Calu3 (cell line): ENCODE results near the gene SERPINA5. TPM values are rescaled to one million over a fixed set of nuclear protein-coding genes. Genes with fewer than 3 reads are reported as not detected.

Experiments
- BruUV-seq: library from RNA; stranded (reverse); fragments of 400-500 nt; replicated peaks from 2 replicates; lab custom pipeline; 2021; lab: Mats Ljungman, UMichigan
- CTCF ChIA-PET: fragments of 300-600 bp; sonication (Branson Sonifier 250); formaldehyde crosslinking; loops from one replicate; lab custom pipeline; 2022; ENCODE audit warnings: antibody characterized with exemption; lab: Charles Lee
- DNase-seq: peaks from one replicate; pipeline ENCODE4 v3.0.0; 2022
- H3K27ac Mint-ChIP-seq: one replicate; pipeline ENCODE4 v1.8.0; 2022; ENCODE audit warnings: mixed read lengths; ENCODE audit not compliant: unreplicated experiment
- H3K27me3 Mint-ChIP-seq: one replicate; pipeline ENCODE4 v1.8.0; 2022; ENCODE audit warnings: mixed read lengths; ENCODE audit not compliant: unreplicated experiment
- H3K36me3 Mint-ChIP-seq: one replicate; pipeline ENCODE4 v1.8.0; 2022; ENCODE audit warnings: mild to moderate bottlenecking, moderate library complexity, mixed read lengths; ENCODE audit not compliant: insufficient read depth, unreplicated experiment
- H3K4me1 Mint-ChIP-seq: one replicate; pipeline ENCODE4 v1.8.0; 2022; ENCODE audit warnings: mild to moderate bottlenecking, low read depth, mixed read lengths; ENCODE audit not compliant: unreplicated experiment
- H3K4me3 Mint-ChIP-seq: one replicate; pipeline ENCODE4 v1.8.0; 2022; ENCODE audit warnings: mild to moderate bottlenecking, low read depth, moderate library complexity, mixed read lengths; ENCODE audit not compliant: unreplicated experiment
- H3K9me3 Mint-ChIP-seq: one replicate; pipeline ENCODE4 v1.8.0; 2022; ENCODE audit warnings: low read depth, mixed read lengths; ENCODE audit not compliant: unreplicated experiment
- CTCF ChIP-seq: fragments of 200-600 bp; IDR thresholded peaks from one replicate; pipeline ENCODE4 v1.8.0; 2022; ENCODE audit warnings: antibody characterized with exemption; ENCODE audit not compliant: unreplicated experiment
- intact Hi-C: fragments of 100-400 bp; cut with micrococcal nuclease; formaldehyde crosslinking; loops from one replicate; pipeline ENCODE4 v1.10.0; 2022; ENCODE audit not compliant: unreplicated experiment
- total RNA-seq: library from RNA; stranded (reverse); gene quantifications from 2 replicates; pipeline ENCODE4 v1.2.3, GENCODE V29; 2022

Gene SERPINA5
- total RNA-seq, 1 experiment from 2014 or later = 20.7 TPM

- TF ChIP-seq CTCF = no peak
- no peaks in the 10 kb centered on the region for H3K27me3 Mint-ChIP-seq
- BruUV-seq = no TSS peak
- H3K27ac Mint-ChIP-seq = no peak overlapping the region
- intact Hi-C loops = no loop called here
- H3K9me3 Mint-ChIP-seq = peaks cover 4% of the 10 kb centered on the region
- CTCF ChIA-PET = no interaction called here
- no peaks in the 10 kb centered on the region for H3K36me3 Mint-ChIP-seq
- H3K4me1 Mint-ChIP-seq = peaks cover 28% of the 10 kb centered on the region
- H3K4me3 Mint-ChIP-seq = no peak overlapping the region
- DNase-seq = no peak
These were observed 13.0 kb upstream of the SERPINA5 start for GRCh38 chr14:94568186-94568585.

GRCh38 chr14:94569381-94570001 lies 11.7 kb upstream of the SERPINA5 start:
- intact Hi-C loops = no loop called here
- peaks cover 22% of the 10 kb centered on the region for H3K4me1 Mint-ChIP-seq
- H3K4me3 Mint-ChIP-seq = no peak overlapping the region
- no peak for TF ChIP-seq CTCF
- CTCF ChIA-PET = no interaction called here
- H3K27ac Mint-ChIP-seq = no peak overlapping the region
- no peak for DNase-seq
- H3K27me3 Mint-ChIP-seq = no peaks in the 10 kb centered on the region
- H3K36me3 Mint-ChIP-seq = no peaks in the 10 kb centered on the region
- no peaks in the 10 kb centered on the region for H3K9me3 Mint-ChIP-seq
- BruUV-seq = no TSS peak

- Mint-ChIP-seq H3K4me3 (no peak overlapping the region), H3K9me3 (no peaks in the 10 kb centered on the region), H3K27ac (no peak overlapping the region), H3K36me3 (no peaks in the 10 kb centered on the region), H3K27me3 (no peaks in the 10 kb centered on the region), H3K4me1 (peaks cover 17% of the 10 kb centered on the region)
- TF ChIP-seq CTCF = no peak
- BruUV-seq = no TSS peak
- CTCF ChIA-PET = no interaction called here
- no peak for DNase-seq
- intact Hi-C loops = no loop called here
These were observed 11.2 kb upstream of the SERPINA5 start for GRCh38 chr14:94570002-94570400.

GRCh38 chr14:94570440-94570839 lies 10.8 kb upstream of the SERPINA5 start:
- intact Hi-C loops = no loop called here
- Mint-ChIP-seq H3K4me1 (peaks cover 15% of the 10 kb centered on the region), H3K9me3 (no peaks in the 10 kb centered on the region), H3K36me3 (no peaks in the 10 kb centered on the region), H3K4me3 (no peak overlapping the region), H3K27ac (no peak overlapping the region), H3K27me3 (no peaks in the 10 kb centered on the region)
- CTCF ChIA-PET = no interaction called here
- no peak for DNase-seq
- BruUV-seq = no TSS peak
- TF ChIP-seq CTCF = no peak
